Stimulated activated naive CD4-positive, alpha-beta T cell treated with Interleukin-2 at 50 U/mL for 16 hours (primary cell): ENCODE results near the gene MYRFL.

Experiments used
- DNase-seq: peaks from one replicate; lab custom pipeline; 2025; lab: John Stamatoyannopoulos, UW

MYRFL gene

DNA sequence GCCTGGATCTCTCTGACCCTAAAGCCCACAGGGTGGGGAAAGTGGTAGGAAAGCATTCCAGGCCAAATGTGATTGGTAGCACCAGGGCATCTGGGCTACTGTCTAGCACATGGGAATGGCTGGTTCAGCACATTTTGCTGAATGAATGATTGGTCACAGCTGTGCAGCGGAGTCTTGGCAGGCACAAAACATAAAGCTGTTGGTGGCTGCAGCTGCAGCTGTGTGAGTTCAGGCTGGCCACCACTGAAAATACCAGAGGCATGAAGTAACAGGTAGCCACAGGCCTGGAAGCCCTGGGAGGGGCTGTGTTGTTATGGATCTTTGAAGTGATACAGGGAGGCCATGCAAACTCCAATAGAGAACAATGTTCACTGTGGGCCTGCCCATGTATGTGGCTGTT lies 72.7 kb downstream of the MYRFL start:
- no peak for DNase-seq

- DNase-seq = no peak
Observed at GRCh38 chr12:69898236-69898635, 73.2 kb downstream of the MYRFL start.

- peak; percentile 26 for DNase-seq
Observed at GRCh38 chr12:69900720-69901131, 75.7 kb downstream of the MYRFL start.

GRCh38 chr12:69901221-69901905 lies 76.3 kb downstream of the MYRFL start:
- DNase-seq = no peak

DNA sequence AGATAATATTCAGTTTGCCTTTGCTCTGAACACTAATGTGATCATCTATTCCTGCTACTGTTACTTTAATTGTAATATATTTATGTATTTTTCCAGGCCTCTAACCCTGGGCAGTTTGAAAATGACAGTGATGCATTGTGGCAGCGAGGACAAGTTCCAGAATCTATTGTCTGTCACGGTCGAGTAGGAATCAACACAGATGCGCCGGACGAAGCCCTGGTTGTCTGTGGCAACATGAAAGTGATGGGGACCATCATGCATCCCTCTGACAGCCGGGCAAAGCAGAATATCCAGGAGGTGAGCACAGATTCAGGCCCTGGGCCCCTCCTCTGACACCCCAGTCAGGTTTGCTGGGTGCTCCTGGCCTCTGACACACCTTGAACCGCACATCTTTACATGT lies 78.5 kb downstream of the MYRFL start:
- DNase-seq = no peak

- DNase-seq = no peak
Observed at GRCh38 chr12:69904777-69905176, 79.8 kb downstream of the MYRFL start.

GRCh38 chr12:69905801-69906200 lies 80.8 kb downstream of the MYRFL start:
- no peak for DNase-seq

DNA sequence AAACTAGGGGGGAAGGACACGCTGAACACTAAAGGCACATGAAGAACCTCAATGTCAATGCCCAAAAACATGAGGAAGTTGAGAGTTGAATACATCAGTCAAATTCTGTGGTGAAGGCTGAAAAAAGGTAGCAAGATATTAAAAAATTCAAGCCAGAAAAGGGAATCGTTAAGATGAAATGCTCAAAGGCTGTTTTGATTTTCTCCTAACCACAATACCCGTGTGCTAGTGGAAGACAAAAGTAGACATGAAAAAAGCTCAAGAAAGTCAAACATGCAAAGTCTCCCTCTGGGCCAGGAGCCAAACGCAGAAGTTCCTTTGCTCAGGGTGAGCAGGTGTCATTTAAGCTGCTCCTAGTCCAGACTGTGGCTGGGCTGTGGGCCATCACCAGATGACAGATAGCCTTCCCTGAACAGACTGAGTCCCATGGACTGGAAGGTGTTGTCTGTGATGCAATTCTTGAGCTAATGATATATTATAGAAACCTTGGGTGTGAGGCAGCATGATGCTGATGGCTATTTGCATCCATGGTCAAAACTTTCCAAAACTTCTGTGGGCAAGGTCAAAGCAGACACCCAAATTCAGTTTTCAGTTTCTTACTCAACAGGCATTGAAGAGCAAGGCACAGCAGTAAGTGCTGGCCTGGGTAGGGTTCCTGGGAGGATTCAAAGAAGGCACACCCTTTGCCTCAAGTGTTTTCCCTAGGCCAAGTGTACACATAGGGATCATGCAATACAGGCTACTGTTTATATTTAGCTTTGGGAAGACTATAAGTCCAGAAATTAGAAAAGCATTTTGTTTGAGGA lies 81.6 kb downstream of the MYRFL start:
- no peak for DNase-seq

GRCh38 chr12:69908203-69908602 lies 83.2 kb downstream of the MYRFL start:
- no peak for DNase-seq

GRCh38 chr12:69910694-69911093 lies 85.7 kb downstream of the MYRFL start:
- no peak for DNase-seq

DNA sequence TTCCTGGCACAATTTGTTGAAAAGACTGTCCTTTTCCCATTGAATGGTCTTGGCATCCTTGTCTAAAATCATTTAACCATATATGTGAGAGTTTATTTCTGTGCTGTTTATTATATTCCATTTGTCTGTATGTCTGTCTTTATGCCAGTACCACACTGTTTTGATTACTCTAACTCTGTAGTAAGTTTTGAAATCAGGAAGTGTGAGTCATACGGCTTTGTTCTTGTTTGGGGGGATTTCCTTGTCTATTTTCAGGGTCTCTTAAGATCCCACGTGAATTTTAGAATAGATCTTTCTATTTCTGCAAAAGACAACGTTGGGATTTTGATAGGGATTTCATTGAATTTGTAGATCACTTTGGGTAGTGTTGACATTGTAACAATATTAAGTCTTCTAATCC lies 88.5 kb downstream of the MYRFL start:
- no peak for DNase-seq

DNA sequence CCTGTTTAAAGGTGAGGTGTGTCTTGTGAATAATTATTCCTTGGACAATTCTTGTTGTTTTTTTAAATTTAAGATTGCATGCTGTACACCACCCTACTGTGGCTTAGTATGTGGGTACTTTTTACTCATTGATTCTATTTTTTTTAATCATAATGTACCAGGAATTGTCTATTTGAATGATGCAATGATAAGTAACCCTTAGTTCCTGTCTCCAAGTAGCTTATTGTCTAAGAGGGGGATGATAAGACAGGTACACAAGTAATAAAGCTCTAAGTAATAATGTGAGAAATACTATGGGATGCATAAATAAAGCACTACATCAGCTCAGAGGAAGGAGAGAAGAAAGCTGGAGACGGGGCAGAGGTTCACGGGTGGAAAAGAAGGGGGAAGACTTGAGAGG lies 90.9 kb downstream of the MYRFL start:
- DNase-seq = no peak

DNA sequence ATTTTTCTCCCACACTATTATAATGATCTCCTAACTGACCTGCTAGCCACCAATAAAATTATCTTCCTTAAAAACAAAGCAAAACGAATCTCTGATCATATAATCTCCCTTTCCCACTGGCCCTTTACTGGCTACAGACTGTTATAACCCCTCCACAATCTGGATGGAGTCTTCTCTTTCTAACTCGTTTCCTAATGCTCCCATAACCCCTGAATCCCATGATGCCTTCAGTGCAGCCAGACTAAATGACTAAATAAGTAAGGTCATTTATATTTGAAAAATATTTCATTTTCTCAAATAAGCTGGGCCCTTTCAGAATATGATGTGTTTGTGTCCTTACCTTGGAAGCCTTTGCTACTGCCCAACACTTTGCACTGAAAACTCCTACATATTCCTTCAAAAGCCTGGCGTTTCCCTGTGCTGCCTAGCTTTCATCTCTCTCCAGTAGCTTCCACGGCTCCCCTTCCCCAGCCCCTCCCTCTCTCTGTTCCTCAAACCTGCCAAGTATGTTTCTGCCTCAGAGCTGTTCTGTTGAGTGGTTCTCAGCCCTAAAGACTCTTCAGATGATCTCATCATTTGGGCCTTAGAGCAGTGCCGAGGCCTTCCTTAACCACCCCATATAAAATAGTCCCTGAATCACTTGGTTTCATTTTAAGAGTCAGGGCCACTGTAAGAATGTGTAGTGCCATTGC lies 91.7 kb downstream of the MYRFL start:
- DNase-seq = no peak

DNA sequence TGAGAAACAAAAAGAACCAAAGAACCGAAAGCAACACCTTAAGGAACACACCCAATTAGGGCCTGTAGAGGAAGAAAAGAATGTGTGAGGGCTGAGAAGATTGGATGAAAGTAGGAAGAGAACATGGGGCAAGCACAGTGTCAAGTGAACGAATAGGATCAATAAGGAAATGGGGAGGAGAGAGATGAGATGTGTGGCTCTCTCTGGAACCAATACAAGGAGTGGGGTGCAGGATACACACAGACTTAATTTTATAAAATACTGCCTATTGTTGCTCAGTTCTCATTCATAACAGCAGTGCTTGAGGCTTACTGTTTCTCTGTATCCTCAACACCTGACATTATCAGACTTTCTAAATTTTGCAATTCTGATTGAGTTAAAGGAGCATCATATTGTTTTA lies 93.3 kb downstream of the MYRFL start:
- DNase-seq = no peak

GRCh38 chr12:69919495-69919894 lies 94.5 kb downstream of the MYRFL start:
- DNase-seq = no peak

DNA sequence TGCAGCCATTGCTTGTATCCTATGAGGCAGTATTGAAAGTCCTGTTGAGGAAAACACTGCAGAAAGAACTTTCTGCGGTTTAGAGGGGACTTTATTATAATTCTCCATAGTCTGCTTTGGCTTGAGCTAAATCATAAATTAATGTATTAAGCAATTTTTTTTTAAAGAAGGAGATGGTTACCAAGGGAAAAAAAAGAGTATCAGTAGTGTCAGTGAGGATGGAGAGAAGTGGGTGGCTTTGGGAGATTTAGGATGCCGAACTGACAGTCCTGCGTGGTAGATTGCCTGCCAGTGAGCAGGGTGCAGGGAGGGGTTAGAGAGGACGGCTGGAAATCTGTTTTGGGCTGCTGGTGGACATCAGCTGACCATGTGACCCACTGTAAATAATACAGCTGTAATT lies 96.8 kb downstream of the MYRFL start:
- no peak for DNase-seq

DNA sequence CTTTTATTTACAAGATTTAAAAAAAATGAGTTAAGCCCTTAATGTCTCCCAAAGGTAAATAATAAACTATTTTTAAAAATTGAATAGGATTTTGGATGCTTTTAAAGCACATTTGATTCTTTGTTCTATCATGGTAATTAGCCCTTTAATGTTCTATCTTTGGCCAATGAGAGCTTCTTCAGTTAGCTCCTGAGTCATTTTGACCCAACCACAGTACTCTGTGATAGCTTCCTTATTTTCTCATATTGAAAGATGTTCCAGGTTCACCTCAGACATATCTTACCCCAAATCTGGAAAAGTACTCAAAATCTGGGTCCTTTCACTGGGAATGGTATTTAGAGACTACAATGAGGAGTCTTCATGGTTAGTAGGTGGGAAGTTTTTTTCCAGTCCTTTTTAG lies 98.0 kb downstream of the MYRFL start:
- no peak for DNase-seq

DNA sequence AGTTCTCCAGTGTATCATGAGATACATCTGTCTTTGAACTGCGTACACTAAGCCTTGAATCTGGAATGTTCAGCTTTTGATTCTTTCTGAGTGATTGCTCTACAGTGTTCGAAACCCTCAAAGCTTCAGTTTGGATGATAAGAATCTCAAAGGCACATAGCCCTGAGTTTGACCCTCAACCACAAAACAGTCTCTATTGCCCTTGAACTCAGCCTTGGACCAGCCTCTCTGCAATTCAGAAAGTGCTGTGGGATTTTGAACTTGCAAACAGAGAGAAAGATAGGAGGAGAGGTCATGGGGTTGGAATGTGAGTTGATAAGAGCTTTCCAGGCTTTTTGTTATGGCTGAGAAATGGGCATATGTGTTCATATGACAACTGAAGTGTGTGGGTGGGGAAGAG lies 100.3 kb downstream of the MYRFL start:
- DNase-seq = no peak

DNA sequence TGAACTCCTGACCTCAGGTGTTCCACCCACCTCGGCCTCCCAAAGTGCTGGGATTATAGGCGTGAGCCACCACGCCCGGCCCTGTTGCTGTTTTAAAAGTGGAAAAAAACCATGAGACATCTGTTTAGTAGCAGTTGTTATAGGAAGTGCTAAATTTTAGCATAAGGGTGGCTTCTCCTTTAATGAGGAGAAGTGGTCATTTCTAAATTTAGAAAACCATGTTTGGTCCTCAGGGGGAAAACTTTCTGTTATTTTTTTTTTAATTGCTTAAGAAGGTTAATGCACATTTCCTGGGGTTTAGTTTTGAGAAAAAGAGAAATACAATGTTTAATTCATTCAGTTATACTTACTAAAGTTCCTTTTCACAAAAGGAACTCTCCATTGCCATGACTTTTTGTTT lies 102.1 kb downstream of the MYRFL start:
- no peak for DNase-seq

DNA sequence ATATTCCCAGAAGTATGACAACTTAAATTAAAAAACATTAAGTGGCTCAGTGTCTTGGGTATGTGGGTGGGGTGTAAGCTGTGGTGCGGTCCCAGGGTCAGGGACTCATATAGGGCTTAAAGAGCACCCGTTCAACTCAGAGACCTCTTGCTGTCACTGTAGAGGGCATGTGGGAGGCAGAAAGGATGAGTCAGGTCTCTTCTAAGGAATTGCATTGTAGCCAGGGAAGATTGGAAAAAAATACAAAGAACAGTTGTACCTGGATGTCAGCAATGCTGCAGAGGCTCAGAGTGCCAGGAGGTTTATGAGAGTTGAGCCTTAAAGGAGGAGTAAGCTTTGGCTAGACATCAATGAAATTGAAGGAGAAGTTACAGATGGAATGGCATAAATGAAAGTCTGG lies 104.1 kb downstream of the MYRFL start:
- DNase-seq = no peak

- no peak for DNase-seq
Observed at GRCh38 chr12:69929531-69929930, 104.5 kb downstream of the MYRFL start.

GRCh38 chr12:69931569-69931968 lies 106.5 kb downstream of the MYRFL start:
- DNase-seq = no peak

- no peak for DNase-seq
Observed at GRCh38 chr12:69932154-69932553, 107.1 kb downstream of the MYRFL start.
